Liver (tissue), 3 donors: ENCODE measurements around the gene HYCC1.

Source experiments
- CTCF ChIP-seq: fragments of 150-350 bp; IDR thresholded peaks from 2 replicates; pipeline ENCODE4 v1.5.1; 2017; ENCODE audit warnings: improper control_type of control experiment, low read depth, low read length; ENCODE audit not compliant: missing input control
- EGR1 ChIP-seq, 2 donors: IDR thresholded peaks; 2 replicates each; pipeline ENCODE4 v1.6.1; 2016 to 2018; ENCODE audit warnings: antibody characterized with exemption in 2 of 2, low read depth in 2 of 2
- JUND ChIP-seq, 2 donors: IDR thresholded peaks; 2 replicates each; pipeline ENCODE4 v1.6.1; 2016; ENCODE audit warnings: antibody characterized with exemption in 2 of 2
- donor health status: healthy.
- donor health status: healthy.

- TF ChIP-seq CTCF = no peak
- TF ChIP-seq EGR1 (IDR thresholded peaks at IDR 0.05; ENCODE audit: low read depth in 2 of 2) = no peak
- TF ChIP-seq JUND (IDR thresholded peaks at IDR 0.05) = no peak
Observed at GRCh38 chr7:22996470-22996869, 17.5 kb downstream of the HYCC1 start.
